CD4-positive, alpha-beta T cell (primary cell): ENCODE measurements around the gene RAB11FIP3. TPM values are rescaled to one million over a fixed set of nuclear protein-coding genes. Genes with fewer than 3 reads are reported as not detected.

Experiments used
- ATAC-seq: fragments of 200-7000 bp; cut with Tn5 transposase; one replicate; pipeline ENCODE4 v1.10.0; 2022; ENCODE audit warnings: mild to moderate bottlenecking; ENCODE audit not compliant: poor library complexity
- CTCF ChIA-PET: fragments of 350-600 bp; sonication (Branson Sonifier 250); formaldehyde crosslinking; loops from one replicate; lab custom pipeline; 2021; ENCODE audit warnings: antibody characterized with exemption, inconsistent platforms; lab: Charles Lee
- POLR2A ChIA-PET: fragments of 350-600 bp; sonication (Branson Sonifier 250); formaldehyde crosslinking; loops from one replicate; lab custom pipeline; 2021; ENCODE audit warnings: antibody characterized with exemption, inconsistent platforms; lab: Charles Lee
- DNase-seq, 14 experiments: peaks; one replicate each; pipeline ENCODE4 v3.0.0-alpha.2; 2013 to 2020; ENCODE audit warnings: mixed read lengths in 2 of 14
- H3K27ac ChIP-seq, 2 donors: one replicate each; pipeline versions ENCODE4 v1.5.1 to v1.7.0; 2013; ENCODE audit warnings: low read length in 2 of 2, low read depth in 1 of 2, mild to moderate bottlenecking in 1 of 2
- H3K27me3 ChIP-seq, 2 experiments: 1 replicate in 1 of 2; 2 replicates in 1 of 2; pipeline versions ENCODE4 v1.6.1 to v1.7.0; 2013; ENCODE audit warnings: low read length in 2 of 2, control low read depth in 1 of 2, mild to moderate bottlenecking in 1 of 2, moderate library complexity in 1 of 2; ENCODE audit not compliant: insufficient read depth in 2 of 2, control insufficient read depth in 1 of 2
- H3K36me3 ChIP-seq: one replicate; pipeline ENCODE4 v1.6.1; 2013; ENCODE audit warnings: low read length, control low read depth; ENCODE audit not compliant: insufficient read depth
- H3K4me1 ChIP-seq: one replicate; pipeline ENCODE4 v1.6.1; 2013; ENCODE audit warnings: low read length, control low read depth; ENCODE audit not compliant: insufficient read depth
- H3K4me3 ChIP-seq: one replicate; pipeline ENCODE4 v1.5.1; 2013; ENCODE audit warnings: mild to moderate bottlenecking, low read length, moderate library complexity
- H3K9me3 ChIP-seq, 2 experiments: 1 replicate in 1 of 2; 2 replicates in 1 of 2; pipeline versions ENCODE4 v1.6.1 to v1.7.0; 2013; ENCODE audit warnings: low read length in 2 of 2, mild to moderate bottlenecking in 2 of 2, control low read depth in 1 of 2, moderate library complexity in 1 of 2; ENCODE audit not compliant: control insufficient read depth in 1 of 2, insufficient read depth in 1 of 2
- H3K27ac Mint-ChIP-seq: one replicate; pipeline ENCODE4 v1.8.0; 2020; ENCODE audit warnings: mixed read lengths
- H3K27me3 Mint-ChIP-seq: one replicate; pipeline ENCODE4 v1.8.0; 2021; ENCODE audit warnings: mixed read lengths
- H3K36me3 Mint-ChIP-seq: one replicate; pipeline ENCODE4 v1.8.0; 2021; ENCODE audit warnings: low read depth, mixed read lengths
- H3K4me1 Mint-ChIP-seq: one replicate; pipeline ENCODE4 v1.8.0; 2021; ENCODE audit warnings: low read depth, mixed read lengths
- H3K4me3 Mint-ChIP-seq: one replicate; pipeline ENCODE4 v1.8.0; 2020; ENCODE audit warnings: mild to moderate bottlenecking, mixed read lengths
- H3K9me3 Mint-ChIP-seq: one replicate; pipeline ENCODE4 v1.8.0; 2020; ENCODE audit warnings: mixed read lengths
- CTCF ChIP-seq: fragments of 200-600 bp; IDR thresholded peaks from one replicate; pipeline ENCODE4 v1.8.0; 2022; ENCODE audit warnings: antibody characterized with exemption, mild to moderate bottlenecking
- intact Hi-C, 2 experiments: fragments of 100-400 bp; cut with DNase I in 1 of 2; cut with micrococcal nuclease in 1 of 2; formaldehyde crosslinking; loops; one replicate each; pipeline versions ENCODE4 v1.15.1 to v1.9.0; 2023 to 2025; cut with DNase I, micrococcal nuclease
- total RNA-seq, 174 experiments: library from RNA in 2 of 174; stranded (reverse) in 2 of 174; gene quantifications; one replicate each; pipeline ENCODE4 v1.2.3 and lab custom pipeline; 2021 to 2026

Gene RAB11FIP3
- total RNA-seq, 2 experiments from 2014 or later = 28.4 to 29.0 TPM

- peak in 3 of 14 experiments; percentile 12 to 50 (median 29) for DNase-seq
- ChIA-PET POLR2A (interaction anchor here (1.4 to 3.3 kb wide), 4 partner anchors 17 to 38 kb away, joined by 4 to 35 read pairs (median 14); partner anchors contain the start of genes MRPL28 and PGAP6), CTCF (interaction anchor here (3.7 kb wide), 1 partner anchor 8 kb away, joined by 22 read pairs; no protein-coding TSS in a partner anchor)
- Mint-ChIP-seq H3K36me3 (peaks cover 5% of the 10 kb centered on the region), H3K27me3 (no peaks in the 10 kb centered on the region), H3K4me3 (peak overlapping the region; percentile 98), H3K4me1 (peaks cover 26% of the 10 kb centered on the region), H3K27ac (peak overlapping the region; percentile 97), H3K9me3 (no peaks in the 10 kb centered on the region)
- peak overlapping the region; percentile 92 for H3K4me3 ChIP-seq
- H3K9me3 ChIP-seq = no peaks in the 10 kb centered on the region
- no peak for TF ChIP-seq CTCF
- intact Hi-C loops = loop anchor here (2.0 to 10.0 kb wide), 4 partner anchors 25 to 1385 kb away; partner anchors contain the start of genes AXIN1 (in 2 of the 2), NUBP2 (in 1 of the 2), RAB11FIP3 (in 1 of the 2) and SPSB3 (in 1 of the 2)
- no peaks in the 10 kb centered on the region for H3K36me3 ChIP-seq
- no peaks in the 10 kb centered on the region for H3K27me3 ChIP-seq
- peak overlapping the region in 1 of 2 donors; percentile 67 for H3K27ac ChIP-seq
- ATAC-seq = no peak
- H3K4me1 ChIP-seq = peaks cover 25% of the 10 kb centered on the region
Measured at GRCh38 chr16:400061-400591, 25.3 kb upstream of the RAB11FIP3 start.

- H3K4me1 ChIP-seq = peaks cover 21% of the 10 kb centered on the region
- ATAC-seq = peak; percentile 84
- H3K27me3 ChIP-seq = no peaks in the 10 kb centered on the region
- ChIA-PET POLR2A (interaction anchor here (0.6 to 3.3 kb wide), 17 partner anchors 10 to 400 kb away, joined by 3 to 35 read pairs (median 4); partner anchors contain the start of genes AXIN1, METTL26, MRPL28 and PGAP6), CTCF (interaction anchor here (0.8 to 3.7 kb wide), 7 partner anchors 10 to 126 kb away, joined by 3 to 22 read pairs (median 3); partner anchors contain the start of genes CAPN15, MRPL28 and RAB11FIP3)
- H3K36me3 ChIP-seq = no peaks in the 10 kb centered on the region
- intact Hi-C loops = loop anchor here (1.0 to 10.0 kb wide), 7 partner anchors 18 to 1383 kb away; partner anchors contain the start of genes AXIN1 (in 2 of the 2), MRPL28 (in 1 of the 2), NUBP2 (in 1 of the 2) and RAB11FIP3 (in 1 of the 2)
- Mint-ChIP-seq H3K36me3 (peaks cover 5% of the 10 kb centered on the region), H3K4me1 (peaks cover 18% of the 10 kb centered on the region), H3K4me3 (peak within 1 kb of the TSS; percentile 98), H3K9me3 (no peaks in the 10 kb centered on the region), H3K27me3 (no peaks in the 10 kb centered on the region), H3K27ac (peak within 1 kb of the TSS; percentile 97)
- no peaks in the 10 kb centered on the region for H3K9me3 ChIP-seq
- DNase-seq = peak; percentile 94 to 100 (median 99)
- H3K4me3 ChIP-seq = peak within 1 kb of the TSS; percentile 92
- H3K27ac ChIP-seq = peak within 1 kb of the TSS; percentile 67 to 81
- peak; percentile 68 for TF ChIP-seq CTCF
Measured at GRCh38 chr16:401468-402348, 23.7 kb upstream of the RAB11FIP3 start, which contains the start of gene DECR2. Gene DECR2, plus strand, starts transcription at chr16:401885. Its CDS starts 79 bp downstream, at chr16:401964.

GRCh38 chr16:404971-405486 lies 20.4 kb upstream of the RAB11FIP3 start:
- intact Hi-C loops = loop anchor here (5.0 to 10.0 kb wide), 2 partner anchors 53 to 1380 kb away; partner anchors contain the start of genes AXIN1 (in 1 of the 2), NUBP2 (in 1 of the 2) and SPSB3 (in 1 of the 2)
- POLR2A ChIA-PET = no interaction called here

More at GRCh38 chr16:404971-405486, 20.4 kb upstream of the RAB11FIP3 start:
- peak in 1 of 14 experiments; percentile 19 for DNase-seq
- no peak overlapping the region for H3K27ac Mint-ChIP-seq
- peaks cover 5% of the 10 kb centered on the region for H3K36me3 Mint-ChIP-seq
- H3K36me3 ChIP-seq = no peaks in the 10 kb centered on the region
- no peak overlapping the region for H3K4me3 Mint-ChIP-seq
- no peak for ATAC-seq
- no peaks in the 10 kb centered on the region for H3K9me3 ChIP-seq
- H3K4me3 ChIP-seq = no peak overlapping the region
- no peak for TF ChIP-seq CTCF
- no peaks in the 10 kb centered on the region for H3K27me3 ChIP-seq
- no peak overlapping the region for H3K27ac ChIP-seq
- no peaks in the 10 kb centered on the region for H3K9me3 Mint-ChIP-seq
- peaks cover 18% of the 10 kb centered on the region for H3K4me1 ChIP-seq
- H3K27me3 Mint-ChIP-seq = no peaks in the 10 kb centered on the region
- H3K4me1 Mint-ChIP-seq = peaks cover 8% of the 10 kb centered on the region
- CTCF ChIA-PET = no interaction called here
